DMS53 treated with DMSO at 0.1 percent for 48 hours (cell line): ENCODE measurements around the gene SIVA1.
"Not testable (repeated sequence)": the region's sequence is repeated elsewhere in the genome, so short reads cannot be mapped to it uniquely, and the experiment has no call there.

Source experiments
- DNase-seq: peaks from one replicate; lab custom pipeline; 2025; ENCODE audit not compliant: unreplicated experiment; lab: John Stamatoyannopoulos, UW

The SIVA1 gene

DNA sequence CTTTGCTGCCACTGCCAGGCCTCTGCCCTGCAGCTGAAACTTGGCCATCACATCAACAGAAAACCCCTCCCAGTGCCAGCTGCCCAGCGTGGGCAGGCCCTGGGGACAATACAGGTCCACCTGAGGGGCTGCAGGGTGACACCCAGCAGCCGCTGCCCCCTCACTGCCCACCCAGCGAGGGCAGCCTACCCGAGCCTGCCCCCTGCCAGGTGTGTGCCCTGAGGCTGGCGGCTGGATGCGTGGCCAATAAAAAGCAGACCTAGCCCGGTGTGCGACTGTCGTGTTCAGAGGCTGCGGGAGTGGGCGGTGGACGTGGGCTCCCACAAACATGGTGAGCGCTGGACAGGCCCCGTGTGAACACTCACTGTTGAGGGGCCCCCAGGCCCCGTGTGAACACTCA lies 33.6 kb upstream of the SIVA1 start:
- DNase-seq, result no peak

- no peak for DNase-seq
Measured at GRCh38 chr14:104721505-104722431, 31.2 kb upstream of the SIVA1 start.

DNA sequence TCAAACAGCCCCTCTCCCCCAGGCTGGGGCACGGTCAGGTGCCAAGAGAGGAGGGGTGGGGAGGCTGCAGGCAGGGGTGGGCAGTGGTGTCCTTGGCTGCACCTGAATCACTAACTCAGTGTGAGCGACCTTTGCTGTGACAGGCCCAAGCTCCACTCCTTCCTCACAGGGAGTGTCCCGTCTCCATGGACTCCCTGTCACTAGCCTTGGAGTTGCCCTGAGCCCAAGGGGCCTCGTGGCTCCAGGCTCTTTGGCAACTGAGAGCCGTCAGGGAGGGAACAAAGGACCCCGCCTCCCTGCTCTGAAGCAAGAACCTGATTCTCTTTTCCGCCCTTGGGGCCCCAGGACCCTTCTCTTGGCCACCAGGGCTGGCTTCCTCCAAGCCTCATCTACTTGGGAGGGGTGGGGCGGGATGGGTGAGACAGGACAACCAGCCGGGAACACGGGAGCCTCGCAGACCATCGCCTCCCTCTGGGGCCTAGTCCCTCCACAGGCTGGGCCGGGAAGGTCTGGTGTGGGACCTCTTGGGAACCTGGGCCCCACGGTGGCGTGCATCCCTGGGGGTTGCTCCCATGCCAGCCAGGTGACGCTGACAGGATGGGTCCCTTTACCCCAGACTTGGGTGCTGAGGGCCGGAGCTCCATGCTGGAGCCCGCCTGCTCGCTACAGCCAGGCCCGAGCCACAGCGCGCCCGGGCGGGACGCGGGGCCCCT lies 29.9 kb upstream of the SIVA1 start:
- no peak for DNase-seq

- DNase-seq, result no peak
Measured at GRCh38 chr14:104723651-104724406, 29.1 kb upstream of the SIVA1 start, which contains the start of gene ADSS1. Gene ADSS1 (plus strand): TSS chr14:104724229. CDS start chr14:104724271, 42 bp downstream.

DNA sequence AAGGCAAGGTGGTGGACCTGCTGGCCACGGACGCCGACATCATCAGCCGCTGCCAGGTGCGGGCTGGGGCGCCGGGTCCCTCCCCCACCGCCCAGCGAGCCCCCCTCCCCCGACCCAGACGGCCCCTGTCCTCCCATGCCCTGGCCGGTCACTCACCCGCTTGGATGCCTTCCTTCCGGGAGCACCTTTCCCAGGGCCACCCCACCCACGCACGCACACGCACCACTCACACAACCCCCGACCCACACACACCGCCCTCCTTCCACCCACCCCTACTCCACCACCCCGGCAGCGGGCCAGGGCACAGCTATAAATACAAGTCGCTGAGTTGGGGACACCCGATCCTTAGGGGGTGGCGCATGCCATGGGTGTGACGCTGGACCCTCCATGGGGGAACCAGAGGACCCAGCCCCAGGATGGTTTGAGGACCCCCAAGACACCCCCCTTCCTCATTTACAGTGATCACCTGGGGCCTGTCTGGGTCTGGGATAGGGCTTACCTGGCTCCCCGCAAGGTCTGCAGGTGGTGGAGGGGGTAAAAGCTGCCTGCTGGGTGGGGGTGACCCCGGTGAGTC lies 28.5 kb upstream of the SIVA1 start:
- DNase-seq, result no peak

- no peak for DNase-seq
Measured at GRCh38 chr14:104724981-104725771, 27.8 kb upstream of the SIVA1 start.

DNA sequence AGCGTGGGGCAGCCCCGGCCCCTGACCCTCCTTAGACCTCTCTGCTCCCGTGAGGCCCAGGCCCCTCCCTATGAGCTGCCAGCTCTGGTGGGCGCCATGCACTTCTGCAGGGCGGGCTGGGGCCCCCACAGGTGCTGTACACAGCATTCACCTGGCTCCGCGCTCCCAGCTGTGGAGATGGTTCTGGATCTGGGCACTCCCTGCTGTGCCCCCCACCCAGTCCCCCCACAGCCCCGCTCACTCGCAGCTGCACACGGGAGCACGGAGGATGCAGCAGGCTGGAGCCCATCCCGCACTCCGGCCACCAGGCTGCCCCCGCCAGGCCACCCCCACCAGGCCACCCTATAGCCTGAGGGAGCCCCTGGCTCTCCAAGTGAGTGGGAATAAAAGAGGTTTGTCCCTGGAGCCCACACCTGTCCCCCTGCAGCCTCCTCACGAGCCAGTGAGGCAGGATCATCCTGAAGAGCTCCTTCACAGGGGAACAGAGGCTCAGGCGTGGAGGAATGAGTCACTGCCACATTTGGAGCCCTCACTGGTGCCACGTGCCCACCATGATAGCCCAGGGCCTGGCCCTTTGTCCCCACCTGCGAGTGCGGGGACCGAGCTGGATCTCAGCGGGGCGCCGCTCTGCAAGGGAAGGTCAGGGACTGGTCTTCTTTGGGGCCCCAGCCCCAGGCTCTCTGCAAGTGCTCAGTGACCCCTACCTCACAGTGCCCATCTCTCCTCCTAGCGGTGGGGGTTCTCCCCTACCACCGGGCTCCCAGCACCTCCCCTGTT lies 27.0 kb upstream of the SIVA1 start:
- no peak for DNase-seq

DNA sequence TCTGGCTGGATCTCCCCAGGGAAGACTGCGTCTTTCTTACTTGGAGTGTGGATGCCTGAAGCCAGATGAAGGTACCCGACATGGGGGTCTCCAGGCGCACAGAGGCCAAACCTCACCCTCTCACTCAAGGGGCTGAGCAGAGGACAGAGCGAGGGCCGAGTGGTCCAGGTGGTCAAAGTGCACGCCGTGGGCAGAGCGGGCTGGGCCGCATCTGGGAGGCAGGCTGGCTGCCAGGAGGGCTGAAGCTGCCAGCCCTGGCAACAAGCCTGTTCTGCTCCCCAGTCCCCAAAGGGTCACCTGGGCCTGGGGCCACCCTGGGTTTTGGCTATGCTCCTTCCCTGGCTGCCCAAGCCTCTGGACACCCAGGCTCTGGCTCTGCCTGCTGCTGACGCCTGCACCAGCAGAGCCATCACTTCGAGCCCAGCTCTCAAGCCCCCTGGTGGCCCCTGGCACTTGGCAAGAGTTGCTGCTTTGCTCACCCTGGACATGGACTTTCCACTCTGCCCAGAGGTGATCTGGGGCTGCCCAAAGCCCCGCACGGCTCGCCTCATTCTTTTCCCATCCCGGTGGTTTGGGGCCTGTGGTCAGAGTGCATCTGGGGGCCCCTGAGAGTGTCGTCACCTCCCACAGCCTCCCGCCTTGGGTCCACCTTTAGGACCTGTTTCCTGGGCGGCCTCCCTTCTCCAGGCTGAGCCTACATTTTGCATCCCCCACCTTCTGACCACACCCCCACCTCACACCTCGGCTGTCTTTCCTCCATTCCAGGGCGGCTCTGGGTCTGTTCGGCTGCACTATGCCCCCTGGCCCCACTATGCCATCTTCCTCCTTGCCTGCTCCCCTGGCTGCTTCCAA lies 26.1 kb upstream of the SIVA1 start:
- no peak for DNase-seq

DNA sequence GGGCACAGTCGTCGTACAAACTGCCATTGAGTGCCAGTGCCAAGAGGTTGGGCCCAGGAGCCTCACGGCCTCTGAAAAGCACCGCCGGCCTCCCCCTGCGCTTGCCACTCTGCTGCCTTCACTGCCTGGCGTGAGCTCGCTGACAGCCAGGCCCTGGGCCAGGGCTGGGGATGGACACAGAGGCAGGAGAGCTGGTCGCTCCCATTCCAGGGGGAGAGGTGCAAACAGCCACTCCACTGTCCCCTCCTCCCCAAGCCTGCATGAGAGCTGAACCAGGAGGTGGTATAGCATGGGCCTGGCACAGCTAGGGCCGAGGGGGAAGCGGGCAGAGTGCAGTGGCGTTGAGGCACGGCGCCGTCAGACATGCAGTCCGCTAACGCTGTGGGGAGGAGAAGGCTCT lies 24.3 kb upstream of the SIVA1 start:
- DNase-seq, result no peak

DNA sequence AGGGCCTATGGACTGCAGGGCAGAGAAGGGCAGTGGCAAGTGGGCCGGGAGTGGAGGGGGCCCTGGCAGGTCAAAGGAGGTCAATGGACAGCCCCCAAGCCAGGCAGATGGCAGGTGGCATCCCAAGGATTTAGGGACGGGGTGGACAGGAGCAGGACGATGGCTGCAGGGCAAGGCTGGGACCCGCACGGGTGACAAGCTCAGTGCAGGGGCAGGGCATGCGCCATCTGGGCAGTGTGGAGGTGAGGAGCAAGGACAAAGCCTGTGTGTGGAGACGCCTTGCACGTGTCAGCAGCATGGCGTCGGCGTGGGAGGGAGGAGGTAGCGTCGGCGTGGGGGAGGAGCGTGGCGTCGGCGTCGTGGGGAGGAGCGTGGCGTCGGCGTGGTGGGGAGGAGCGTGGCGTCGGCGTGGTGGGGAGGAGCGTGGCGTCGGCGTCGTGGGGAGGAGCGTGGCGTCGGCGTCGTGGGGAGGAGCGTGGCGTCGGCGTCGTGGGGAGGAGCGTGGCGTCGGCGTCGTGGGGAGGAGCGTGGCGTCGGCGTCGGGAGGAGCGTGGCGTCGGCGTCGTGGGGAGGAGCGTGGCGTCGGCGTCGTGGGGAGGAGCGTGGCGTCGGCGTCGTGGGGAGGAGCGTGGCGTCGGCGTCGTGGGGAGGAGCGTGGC lies 23.6 kb upstream of the SIVA1 start:
- DNase-seq, result not testable (repeated sequence)

GRCh38 chr14:104729835-104730181 lies 23.1 kb upstream of the SIVA1 start:
- no peak for DNase-seq

- no peak for DNase-seq
Measured at GRCh38 chr14:104730487-104730886, 22.5 kb upstream of the SIVA1 start.

DNA sequence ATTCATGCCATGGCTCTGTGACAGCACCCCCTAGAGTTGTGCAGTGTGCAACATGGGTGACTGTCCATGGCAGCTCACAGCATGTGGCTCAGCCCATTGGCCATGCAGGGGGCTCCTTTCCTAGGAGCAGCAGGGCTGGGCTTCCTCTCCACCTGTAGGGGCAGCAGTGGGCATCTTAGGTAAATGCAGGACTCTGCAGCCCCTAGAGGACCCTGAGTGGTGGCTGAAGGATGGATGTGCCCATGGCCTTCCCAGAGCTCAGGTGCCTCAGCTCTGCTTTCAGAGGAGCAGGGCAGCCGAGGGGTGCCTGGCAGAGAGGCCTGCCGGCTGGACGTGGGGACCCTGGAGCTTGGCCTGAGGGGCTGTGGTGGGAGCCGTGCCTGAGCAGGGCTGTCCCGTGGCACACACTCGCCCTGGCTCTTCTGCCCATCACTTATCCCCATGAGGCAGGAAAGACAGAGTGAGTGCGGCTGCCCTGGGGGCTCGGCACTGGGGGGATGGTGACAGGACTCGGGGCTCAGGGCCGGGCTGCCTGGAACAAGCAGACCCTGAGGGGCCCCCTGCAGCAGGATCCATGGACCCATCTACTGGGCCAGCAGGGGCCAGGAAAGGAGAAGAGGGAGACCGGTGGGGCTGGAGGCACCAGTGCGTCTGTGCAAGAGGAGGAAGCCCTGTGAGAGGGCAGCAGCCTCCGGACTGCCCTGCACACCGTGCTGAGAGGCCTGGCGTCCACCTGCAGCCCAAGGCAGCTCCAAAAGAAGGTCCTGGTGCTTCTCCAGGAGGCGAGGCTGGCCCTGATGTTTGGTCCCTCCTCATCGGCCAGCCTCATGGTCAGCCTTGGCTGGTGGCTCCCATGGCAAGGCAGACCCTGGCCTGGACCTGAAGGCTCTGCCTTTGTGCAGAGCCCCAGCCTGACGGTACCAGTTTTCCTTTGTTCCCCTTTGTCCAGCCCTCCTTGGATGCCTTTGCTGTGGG lies 21.3 kb upstream of the SIVA1 start:
- no peak for DNase-seq

DNA sequence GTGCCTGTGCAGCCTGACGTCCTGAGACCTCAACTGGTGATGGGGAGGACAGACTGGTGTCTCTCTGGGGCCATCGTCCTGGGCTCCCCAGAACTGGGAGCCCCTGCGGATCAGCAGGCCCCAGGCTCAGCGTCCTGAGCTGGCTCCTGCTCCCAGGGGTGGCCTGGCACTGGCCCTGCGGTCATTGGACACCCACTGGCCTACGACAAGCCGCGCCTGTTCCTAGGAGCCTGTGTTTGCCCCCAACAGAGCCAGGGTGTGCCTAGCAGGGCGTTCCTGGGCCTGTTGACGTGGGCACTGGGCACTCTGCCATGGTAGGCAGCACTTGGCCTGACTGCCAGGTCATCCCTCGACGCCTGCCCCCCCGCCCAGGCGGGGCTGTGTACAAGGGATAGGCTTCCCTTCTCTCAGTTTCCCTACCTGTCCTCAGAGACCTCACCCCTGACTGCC lies 20.6 kb upstream of the SIVA1 start:
- no peak for DNase-seq

DNA sequence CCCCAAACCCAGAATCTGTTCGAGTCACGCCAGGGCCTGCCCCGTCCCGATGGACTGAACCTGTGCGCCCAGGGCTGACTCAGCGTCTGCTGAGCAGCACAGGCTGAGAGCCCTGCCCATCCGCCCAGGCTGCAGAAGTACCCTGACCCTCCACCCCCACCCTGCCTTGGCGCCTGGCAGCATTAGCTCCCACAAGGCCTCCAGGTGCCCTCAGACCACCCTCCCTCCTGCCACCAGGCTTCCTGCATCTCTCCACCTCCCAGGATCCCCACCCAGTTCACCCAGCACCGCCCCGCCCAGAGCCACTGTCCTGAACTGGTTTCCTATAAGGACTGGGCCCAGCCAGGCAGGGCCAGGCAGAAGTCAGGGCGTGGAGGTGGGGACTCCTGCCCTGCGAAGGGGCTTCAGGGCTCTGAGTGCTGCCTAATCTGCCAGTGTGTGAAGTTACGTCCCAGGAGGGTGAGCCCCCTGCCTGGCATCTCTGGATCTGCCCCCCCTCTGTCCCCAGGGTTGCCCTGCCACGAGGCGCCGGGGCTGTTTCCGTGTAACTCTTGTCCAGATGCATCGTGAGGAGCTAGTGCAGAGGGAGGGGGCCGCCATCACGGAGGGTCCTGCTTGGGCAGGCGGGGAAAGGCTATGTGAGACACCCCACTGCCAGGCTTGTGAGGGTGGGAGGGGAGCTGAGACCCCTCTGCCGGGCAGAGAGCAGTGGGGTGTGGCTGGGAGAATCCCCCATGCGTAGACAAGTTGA lies 19.8 kb upstream of the SIVA1 start:
- DNase-seq, result no peak

GRCh38 chr14:104734051-104734587 lies 18.8 kb upstream of the SIVA1 start:
- DNase-seq, result no peak
